SU-DHL-6 (cell line): ENCODE measurements around the gene PODNL1.

Experiments
- H2AFZ ChIP-seq: fragments of 200-600 bp; sonication (generic); 2 replicates; pipeline ENCODE4 v1.6.1; 2014; ENCODE audit warnings: low read depth, mild to moderate bottlenecking, moderate library complexity, mixed read lengths, antibody characterized with exemption, low read length; ENCODE audit not compliant: severe bottlenecking
- H3F3A ChIP-seq: fragments of 200-600 bp; shearing (Covaris generic); 2 replicates; pipeline ENCODE4 v1.6.0; 2016; ENCODE audit warnings: antibody characterized with exemption, mild to moderate bottlenecking; ENCODE audit not compliant: insufficient read depth
- H3K27ac ChIP-seq: fragments of 200-600 bp; sonication (generic); 2 replicates; pipeline ENCODE4 v1.5.1; 2016; ENCODE audit warnings: low read depth, mild to moderate bottlenecking, low read length, moderate library complexity, mixed read lengths
- H3K27me3 ChIP-seq: fragments of 200-600 bp; sonication (generic), shearing (Covaris generic); 2 replicates; pipeline ENCODE4 v1.6.0; 2014; ENCODE audit warnings: mild to moderate bottlenecking, low read length
- H3K36me3 ChIP-seq: fragments of 200-600 bp; sonication (generic); 2 replicates; pipeline ENCODE4 v1.6.1; 2014; ENCODE audit warnings: mild to moderate bottlenecking, low read length, mixed read lengths
- H3K4me2 ChIP-seq: fragments of 300-600, 200-600 bp; shearing (Covaris generic), sonication (generic); 2 replicates; pipeline ENCODE4 v1.6.0; 2014; ENCODE audit warnings: low read length, low read depth, mild to moderate bottlenecking; ENCODE audit not compliant: poor library complexity, severe bottlenecking
- H3K4me3 ChIP-seq: fragments of 200-600 bp; sonication (generic); 2 replicates; pipeline ENCODE4 v1.5.1; 2014; ENCODE audit warnings: antibody characterized with exemption, low read length, mild to moderate bottlenecking, mixed read lengths; ENCODE audit not compliant: insufficient read depth, poor library complexity, severe bottlenecking
- H3K79me2 ChIP-seq: fragments of 200-600 bp; sonication (generic); 2 replicates; pipeline ENCODE4 v1.6.1; 2014; ENCODE audit warnings: mild to moderate bottlenecking, low read length, moderate library complexity; ENCODE audit not compliant: insufficient read depth
- H3K9ac ChIP-seq: fragments of 200-600 bp; sonication (generic); 2 replicates; pipeline ENCODE4 v1.7.0; 2014; ENCODE audit warnings: mild to moderate bottlenecking, low read length
- H3K9me2 ChIP-seq: fragments of 200-600 bp; sonication (generic); replicated peaks from 2 replicates; pipeline ENCODE4 v1.6.1; 2014; ENCODE audit warnings: low read length; ENCODE audit not compliant: insufficient read depth
- H3K9me3 ChIP-seq: fragments of 200-600 bp; sonication (generic); 2 replicates; pipeline ENCODE4 v1.6.1; 2014; ENCODE audit warnings: low read length, mixed read lengths; ENCODE audit not compliant: insufficient read depth
- H4K20me1 ChIP-seq: fragments of 200-600 bp; sonication (generic); 2 replicates; pipeline ENCODE4 v1.6.1; 2014; ENCODE audit warnings: low read depth, mild to moderate bottlenecking, antibody characterized with exemption, low read length, moderate library complexity, mixed read lengths
- EZH2phosphoT487 ChIP-seq: fragments of 200-600 bp; sonication (generic), shearing (Covaris generic); conservative IDR thresholded peaks from 2 replicates; pipeline ENCODE4 v1.6.1; 2018; ENCODE audit warnings: mild to moderate bottlenecking, antibody characterized with exemption, low read length, moderate library complexity, mixed read lengths
- TF ChIP-seq, protein P1 (sequence below): fragments of 200-600 bp; sonication (generic); IDR thresholded peaks from one replicate; pipeline ENCODE4 v1.5.1; 2017; ENCODE audit warnings: antibody characterized with exemption, mild to moderate bottlenecking, low read length, moderate library complexity; ENCODE audit not compliant: insufficient read depth, poor library complexity, severe bottlenecking

The PODNL1 gene

DNA sequence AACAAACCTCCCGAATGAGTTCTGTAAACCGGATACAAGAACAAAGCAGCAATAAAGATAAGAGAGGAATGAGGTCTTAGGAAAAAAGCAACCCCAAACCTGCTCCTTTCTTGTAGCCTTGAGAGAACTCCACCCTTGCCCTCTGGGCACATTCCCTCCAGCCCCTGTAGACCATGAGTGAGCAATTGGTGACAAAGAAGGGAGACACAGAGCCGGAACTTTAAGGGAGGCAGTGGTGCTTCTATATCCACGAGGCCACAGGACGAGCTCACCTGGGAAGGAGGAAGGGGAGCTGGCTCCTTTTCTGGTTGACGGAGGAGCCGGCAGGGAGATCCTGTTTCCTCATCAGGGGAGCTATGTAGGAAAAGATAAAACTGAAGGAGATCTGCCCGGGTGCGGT is 45.3 kb downstream of the PODNL1 start:
- Histone ChIP-seq H3F3A (no peaks in the 10 kb centered on the region), H3K9me3 (no peaks in the 10 kb centered on the region), H2AFZ (no peak overlapping the region), H3K27me3 (no peaks in the 10 kb centered on the region), H3K79me2 (no peaks in the 10 kb centered on the region), H3K4me2 (no peak overlapping the region), H3K9me2 (no peaks in the 10 kb centered on the region), H3K4me3 (no peak overlapping the region), H3K36me3 (no peaks in the 10 kb centered on the region), H3K9ac (no peak overlapping the region), H4K20me1 (no peaks in the 10 kb centered on the region), H3K27ac (no peak overlapping the region)
- TF ChIP-seq EZH2phosphoT487: no peak
- TF ChIP-seq, protein P1, sequence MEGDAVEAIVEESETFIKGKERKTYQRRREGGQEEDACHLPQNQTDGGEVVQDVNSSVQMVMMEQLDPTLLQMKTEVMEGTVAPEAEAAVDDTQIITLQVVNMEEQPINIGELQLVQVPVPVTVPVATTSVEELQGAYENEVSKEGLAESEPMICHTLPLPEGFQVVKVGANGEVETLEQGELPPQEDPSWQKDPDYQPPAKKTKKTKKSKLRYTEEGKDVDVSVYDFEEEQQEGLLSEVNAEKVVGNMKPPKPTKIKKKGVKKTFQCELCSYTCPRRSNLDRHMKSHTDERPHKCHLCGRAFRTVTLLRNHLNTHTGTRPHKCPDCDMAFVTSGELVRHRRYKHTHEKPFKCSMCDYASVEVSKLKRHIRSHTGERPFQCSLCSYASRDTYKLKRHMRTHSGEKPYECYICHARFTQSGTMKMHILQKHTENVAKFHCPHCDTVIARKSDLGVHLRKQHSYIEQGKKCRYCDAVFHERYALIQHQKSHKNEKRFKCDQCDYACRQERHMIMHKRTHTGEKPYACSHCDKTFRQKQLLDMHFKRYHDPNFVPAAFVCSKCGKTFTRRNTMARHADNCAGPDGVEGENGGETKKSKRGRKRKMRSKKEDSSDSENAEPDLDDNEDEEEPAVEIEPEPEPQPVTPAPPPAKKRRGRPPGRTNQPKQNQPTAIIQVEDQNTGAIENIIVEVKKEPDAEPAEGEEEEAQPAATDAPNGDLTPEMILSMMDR: no peak

DNA sequence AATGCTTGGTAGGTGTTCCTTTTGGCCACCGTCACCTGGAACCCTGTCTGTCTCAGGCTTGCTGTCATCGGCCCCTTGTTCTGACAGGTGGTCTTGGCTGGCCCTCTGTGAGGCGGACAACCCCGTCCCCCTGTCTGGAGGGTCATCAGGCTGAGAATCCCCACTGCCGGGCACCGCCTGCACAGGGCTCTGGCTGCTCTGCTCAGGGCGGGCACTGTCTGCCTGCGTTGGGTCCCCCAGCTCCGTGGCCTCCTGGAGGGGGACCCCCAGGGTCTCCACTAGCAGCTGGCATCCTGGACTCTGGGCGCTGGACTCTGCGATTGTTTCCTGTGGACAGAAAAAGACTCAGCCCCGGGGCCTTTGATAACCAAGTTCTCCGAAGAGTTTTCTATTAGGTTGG is 48.1 kb downstream of the PODNL1 start:
- H3K4me2 ChIP-seq: no peak overlapping the region
- no peaks in the 10 kb centered on the region for H3K36me3 ChIP-seq
- H3K9me3 ChIP-seq: no peaks in the 10 kb centered on the region
- H3K4me3 ChIP-seq: no peak overlapping the region
- H3F3A ChIP-seq: no peaks in the 10 kb centered on the region
- TF ChIP-seq, protein P1: no peak
- TF ChIP-seq EZH2phosphoT487: no peak
- H3K27ac ChIP-seq: no peak overlapping the region
- H4K20me1 ChIP-seq: no peaks in the 10 kb centered on the region
- H3K79me2 ChIP-seq: no peaks in the 10 kb centered on the region
- H3K27me3 ChIP-seq: no peaks in the 10 kb centered on the region
- no peaks in the 10 kb centered on the region for H3K9me2 ChIP-seq
- no peak overlapping the region for H3K9ac ChIP-seq
- no peak overlapping the region for H2AFZ ChIP-seq

DNA sequence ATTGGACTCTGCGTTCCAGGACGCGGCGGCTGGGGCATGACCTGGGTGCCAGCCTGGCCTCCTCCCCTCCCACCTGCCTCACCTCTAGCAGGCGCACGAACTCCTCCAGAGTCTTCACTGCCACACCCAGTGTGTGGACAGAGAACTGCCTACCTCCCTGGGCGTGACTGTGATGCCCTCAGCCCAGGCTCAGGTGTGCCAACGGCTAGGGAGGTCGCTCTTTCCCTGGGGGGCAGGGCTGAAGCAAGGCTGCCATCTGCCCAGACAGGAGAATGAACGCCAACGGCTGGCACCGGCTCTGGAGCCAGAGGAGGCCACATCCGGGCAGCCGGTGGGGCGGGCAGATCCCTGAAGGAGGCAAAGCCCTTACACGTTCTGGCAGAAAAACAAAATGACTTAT is 49.9 kb downstream of the PODNL1 start:
- no peaks in the 10 kb centered on the region for H3K79me2 ChIP-seq
- H3K9me2 ChIP-seq: no peaks in the 10 kb centered on the region
- H3K4me3 ChIP-seq: no peak overlapping the region
- H3K27ac ChIP-seq: no peak overlapping the region
- no peak overlapping the region for H3K9ac ChIP-seq
- H3K4me2 ChIP-seq: no peak overlapping the region
- H3K27me3 ChIP-seq: no peaks in the 10 kb centered on the region
- no peak for TF ChIP-seq EZH2phosphoT487
- TF ChIP-seq, protein P1: no peak
- no peak overlapping the region for H2AFZ ChIP-seq
- no peaks in the 10 kb centered on the region for H4K20me1 ChIP-seq
- H3F3A ChIP-seq: no peaks in the 10 kb centered on the region
- no peaks in the 10 kb centered on the region for H3K36me3 ChIP-seq
- H3K9me3 ChIP-seq: no peaks in the 10 kb centered on the region

DNA sequence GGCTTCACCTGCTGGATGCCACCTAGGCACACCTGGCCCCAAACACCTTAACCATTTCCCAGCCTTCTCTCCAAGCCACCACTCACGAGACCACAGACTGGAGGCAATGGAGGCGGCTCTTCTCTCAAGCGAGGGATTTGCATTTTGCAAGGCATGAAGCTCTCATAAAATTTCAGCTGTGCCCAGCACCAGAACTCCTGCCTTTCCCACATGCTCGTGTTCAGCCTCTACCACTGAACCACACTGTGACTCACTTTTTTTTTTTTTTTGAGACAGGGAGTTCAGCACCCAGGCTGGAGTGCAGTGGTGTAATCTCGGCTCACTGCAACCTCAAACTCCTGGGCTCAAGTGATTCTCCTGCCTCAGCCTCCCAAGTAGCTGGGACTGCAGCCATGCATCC is 50.7 kb downstream of the PODNL1 start:
- TF ChIP-seq EZH2phosphoT487: no peak
- TF ChIP-seq, protein P1: no peak
- Histone ChIP-seq H3K4me2 (no peak overlapping the region), H3K27me3 (no peaks in the 10 kb centered on the region), H2AFZ (no peak overlapping the region), H3K27ac (no peak overlapping the region), H3K9ac (no peak overlapping the region), H3F3A (no peaks in the 10 kb centered on the region), H3K9me2 (no peaks in the 10 kb centered on the region), H3K36me3 (no peaks in the 10 kb centered on the region), H3K9me3 (no peaks in the 10 kb centered on the region), H4K20me1 (no peaks in the 10 kb centered on the region), H3K79me2 (no peaks in the 10 kb centered on the region), H3K4me3 (no peak overlapping the region)
